ENCODE results near the gene EMC6.
A peak's percentile ranks its signal among the peaks of the same experiment; 100 is the strongest.
"Not testable (repeated sequence)": the region's sequence is repeated elsewhere in the genome, so short reads cannot be mapped to it uniquely, and the experiment has no call there.

The EMC6 gene

DNA sequence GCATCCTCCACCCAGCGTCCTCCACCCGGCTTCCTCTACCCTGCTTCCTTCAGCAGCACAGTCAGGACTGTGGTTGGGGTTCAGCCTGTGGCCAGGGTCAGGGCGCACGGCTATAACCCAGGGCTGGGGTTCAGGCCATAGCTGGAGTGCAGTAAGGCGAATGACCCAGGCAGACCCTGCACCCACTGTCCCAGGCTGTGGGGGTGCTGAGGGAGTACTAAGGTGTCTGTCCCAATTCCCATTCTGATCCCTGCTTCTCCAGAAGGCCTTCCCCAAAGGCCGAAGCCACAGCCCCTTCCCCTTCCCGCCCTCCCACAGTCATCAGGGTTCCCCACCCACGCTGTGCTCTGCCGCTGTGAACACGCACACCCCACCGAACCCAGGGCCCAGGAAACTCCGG is 12.4 kb downstream of the EMC6 start:
- no peak for DNase-seq (ENCODE audit: low read depth)

DNA sequence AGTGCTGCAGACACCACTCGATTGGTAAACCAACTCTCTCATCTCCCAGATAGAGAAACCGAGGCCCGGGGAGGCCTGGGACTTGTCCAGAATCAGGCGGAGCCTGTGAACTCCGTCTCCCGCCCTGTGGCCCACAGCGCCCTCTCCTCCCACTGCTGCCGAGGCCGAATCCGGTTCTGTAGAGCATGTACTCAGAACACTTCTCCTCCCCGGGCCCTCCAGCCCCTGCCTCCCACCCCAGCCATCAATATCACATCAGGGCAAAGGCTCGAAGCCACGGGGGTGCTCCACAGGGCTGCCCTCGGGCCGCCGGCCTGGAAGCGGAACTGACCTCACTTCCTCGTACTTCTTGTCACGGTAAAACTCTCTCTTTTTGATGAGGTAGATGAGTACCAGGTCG is 13.0 kb downstream of the EMC6 start:
- DNase-seq (ENCODE audit: low read depth), result no peak

DNA sequence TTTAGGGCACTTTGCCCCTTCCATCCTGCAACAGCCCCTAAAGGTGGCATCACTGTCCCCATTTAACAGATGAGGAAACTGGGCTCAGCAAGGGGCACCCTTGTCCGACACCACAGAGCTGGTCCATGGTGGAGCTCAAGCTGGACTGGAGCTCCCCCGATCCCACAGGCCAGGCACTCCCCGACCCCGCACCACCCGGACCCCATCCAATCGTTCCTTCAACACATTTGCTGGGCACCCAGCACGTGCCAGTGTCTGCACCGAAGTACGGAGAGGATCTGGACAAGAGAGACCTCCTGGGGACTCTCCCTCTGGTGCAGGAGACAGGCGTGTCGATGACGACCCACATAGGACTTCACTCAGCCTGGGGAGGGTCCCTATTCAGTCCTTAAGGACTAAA is 13.4 kb downstream of the EMC6 start:
- no peak for DNase-seq (ENCODE audit: low read depth)

DNA sequence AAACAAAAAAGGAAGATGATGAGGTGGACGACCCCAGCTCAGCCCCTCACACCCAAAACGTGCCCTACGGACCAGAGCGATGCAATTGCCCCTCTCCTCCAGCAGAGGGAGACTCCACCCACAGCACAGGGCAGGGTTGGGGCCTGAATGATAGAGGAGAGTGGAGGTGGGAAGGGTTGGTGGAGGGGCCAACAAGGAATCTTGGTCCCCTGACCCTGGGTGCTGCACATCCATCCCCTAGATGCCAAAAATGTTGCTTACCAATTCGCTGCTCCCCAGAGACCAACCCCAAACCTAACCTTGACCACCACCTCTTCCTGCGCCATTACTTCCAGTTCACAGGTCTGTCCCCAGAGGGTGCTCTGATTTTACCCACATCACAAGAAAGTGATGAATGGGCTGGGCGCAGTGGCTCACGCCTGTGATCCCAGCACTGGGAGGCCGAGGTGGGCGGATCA is 14.5 kb downstream of the EMC6 start:
- peak; percentile 41 for DNase-seq (ENCODE audit: low read depth)

DNA sequence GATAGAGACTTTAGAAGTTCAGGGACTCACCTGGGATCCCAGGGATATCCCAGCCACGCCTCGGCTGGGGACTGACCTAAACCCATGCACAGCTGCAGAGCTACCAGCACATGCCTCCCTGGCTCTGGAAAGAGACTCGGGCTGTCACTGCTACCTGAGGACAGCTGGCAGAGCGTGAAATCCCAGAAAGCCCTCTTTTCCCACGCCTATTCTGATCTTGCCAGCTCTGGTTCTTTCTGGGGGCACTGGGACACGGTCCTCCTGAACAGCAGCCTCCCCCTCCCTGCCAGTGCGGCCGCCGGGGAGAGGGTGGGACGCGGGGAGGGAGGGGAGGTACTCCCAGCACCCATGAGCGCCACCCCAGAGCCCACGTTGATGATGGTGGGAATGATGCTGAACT is 16.6 kb downstream of the EMC6 start:
- DNase-seq (ENCODE audit: low read depth), result no peak

DNA sequence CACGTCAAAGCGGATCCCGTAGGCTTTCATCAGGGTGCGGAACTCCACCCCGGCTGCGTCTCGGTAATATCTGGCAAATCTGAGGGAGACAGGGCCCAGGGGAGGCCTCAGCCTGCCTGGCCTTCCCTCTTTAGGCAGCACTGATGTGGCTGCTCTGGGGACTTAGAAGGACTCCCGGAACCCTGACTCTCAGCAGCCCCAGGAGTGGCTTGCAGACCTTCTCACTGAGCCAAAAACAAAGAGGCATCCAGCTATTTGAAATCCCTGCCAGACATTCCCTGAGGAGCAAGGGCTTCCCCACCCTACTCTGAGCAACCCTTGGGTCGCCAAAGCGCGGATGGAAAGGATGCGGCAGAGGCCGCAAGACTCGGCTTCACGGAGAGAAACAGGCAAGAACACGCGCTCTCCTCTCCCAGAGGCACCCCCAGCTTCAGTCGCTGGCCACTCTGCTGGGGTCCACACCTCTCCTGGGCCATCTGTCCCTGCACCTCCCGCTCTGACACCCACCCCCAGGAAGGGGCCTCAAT is 19.5 kb downstream of the EMC6 start:
- DNase-seq (ENCODE audit: low read depth), result no peak

DNA sequence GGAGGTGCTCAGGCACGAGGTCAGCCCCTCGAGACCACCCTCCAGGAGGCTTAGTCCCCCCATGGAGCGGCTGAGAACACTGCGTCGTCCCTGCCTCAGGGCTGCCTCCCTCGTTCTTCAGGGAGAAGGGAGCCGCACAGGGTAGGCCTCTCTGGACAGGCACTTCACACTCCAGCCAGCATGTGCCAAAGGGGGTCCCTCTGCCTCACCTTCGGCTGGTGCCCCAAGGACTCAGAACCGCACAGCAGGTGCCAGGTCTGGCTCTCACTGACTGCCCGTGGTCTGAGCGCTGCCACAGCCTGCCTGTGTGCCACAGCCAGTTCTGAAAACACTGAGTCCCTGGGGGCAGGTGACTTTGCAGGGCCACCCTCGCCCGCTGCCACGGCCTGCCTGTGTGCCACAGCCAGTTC is 20.2 kb downstream of the EMC6 start:
- DNase-seq (ENCODE audit: low read depth), result no peak

DNA sequence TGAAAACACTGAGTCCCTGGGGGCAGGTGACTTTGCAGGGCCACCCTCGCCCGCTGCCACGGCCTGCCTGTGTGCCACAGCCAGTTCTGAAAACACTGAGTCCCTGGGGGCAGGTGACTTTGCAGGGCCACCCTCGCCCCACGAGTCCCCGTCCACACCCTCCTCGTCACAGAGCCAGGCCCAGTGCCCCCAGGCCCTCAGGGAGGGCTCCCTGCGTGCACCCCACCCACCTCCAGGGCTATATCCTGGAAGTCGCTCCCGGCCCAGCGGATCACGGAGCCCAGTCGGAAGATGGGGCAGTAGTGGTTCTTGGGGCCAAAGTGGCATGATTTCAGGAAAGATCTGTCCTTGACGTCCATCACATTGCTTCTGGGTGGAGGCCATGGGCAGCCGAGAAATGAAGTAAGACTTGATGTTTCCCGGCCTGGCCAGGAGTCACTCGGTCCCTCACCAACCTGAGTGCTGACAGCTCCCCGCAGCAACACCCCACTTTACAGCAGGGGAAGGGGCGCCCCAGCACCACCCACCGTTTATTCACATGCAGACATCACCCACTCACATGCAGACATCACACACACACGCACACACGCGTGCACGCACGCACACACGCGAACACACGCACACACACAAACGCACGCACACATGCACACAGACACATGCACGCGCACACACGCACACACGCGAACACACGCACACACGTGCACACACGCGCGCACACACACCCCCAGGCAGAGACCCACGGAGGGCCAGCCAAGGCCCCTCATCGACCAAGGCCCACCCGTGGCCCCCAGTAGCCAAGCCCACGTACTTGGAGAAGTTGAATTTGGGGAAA is 20.9 kb downstream of the EMC6 start:
- no peak for DNase-seq (ENCODE audit: low read depth)

DNA sequence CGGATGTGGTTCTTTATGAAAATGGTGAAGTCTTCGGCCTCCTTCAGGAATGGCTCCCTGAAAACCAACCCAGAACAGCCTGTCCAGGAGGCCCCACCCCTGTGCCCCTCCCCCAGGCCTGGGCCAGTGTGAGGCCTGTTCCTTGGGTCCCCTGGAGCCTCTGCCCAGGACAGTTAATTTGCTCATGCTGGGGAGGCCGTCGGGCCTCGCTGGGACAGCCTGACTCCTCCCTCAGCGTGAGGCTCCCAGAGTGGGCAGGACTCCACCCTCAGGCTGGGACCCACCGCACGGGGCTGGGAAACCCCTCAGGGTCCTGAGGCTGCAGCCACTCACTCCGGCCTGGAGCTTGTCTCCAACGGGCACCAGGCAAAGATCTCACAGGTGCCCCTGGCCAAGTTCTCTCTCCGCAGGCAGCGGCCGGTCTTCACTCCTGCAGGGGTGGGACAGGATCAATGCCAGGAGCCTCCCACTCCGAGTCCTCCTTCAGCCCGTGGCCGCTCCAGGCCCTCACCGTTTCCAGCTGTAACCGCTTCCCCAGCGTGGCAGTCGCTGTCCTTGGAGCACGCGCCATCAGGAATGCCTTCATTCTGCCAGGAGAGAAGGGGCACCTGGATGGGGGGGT is 21.6 kb downstream of the EMC6 start:
- DNase-seq (ENCODE audit: low read depth), result no peak

DNA sequence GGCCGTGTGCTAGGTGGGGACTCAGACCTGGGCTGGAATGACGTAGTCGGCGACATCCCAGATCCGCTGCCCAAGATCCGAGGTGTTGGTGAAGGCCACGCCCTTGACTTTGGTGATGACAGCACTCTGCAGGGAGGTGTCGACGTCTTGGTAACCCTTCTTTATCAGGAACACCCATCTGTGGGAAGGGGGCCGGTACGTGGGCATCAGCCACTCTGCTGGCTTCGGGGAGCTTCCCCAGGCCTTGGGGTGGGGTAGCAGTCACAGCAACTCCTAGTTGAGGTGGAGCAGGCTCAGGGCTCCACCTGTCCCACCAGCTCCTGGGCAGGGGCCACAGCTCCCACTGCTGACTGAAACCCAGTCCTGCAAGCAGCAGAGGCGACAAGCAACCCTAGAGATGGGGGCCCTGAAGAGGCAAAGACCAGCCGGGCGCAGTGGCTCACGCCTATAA is 23.0 kb downstream of the EMC6 start:
- no peak for DNase-seq (ENCODE audit: low read depth)

DNA sequence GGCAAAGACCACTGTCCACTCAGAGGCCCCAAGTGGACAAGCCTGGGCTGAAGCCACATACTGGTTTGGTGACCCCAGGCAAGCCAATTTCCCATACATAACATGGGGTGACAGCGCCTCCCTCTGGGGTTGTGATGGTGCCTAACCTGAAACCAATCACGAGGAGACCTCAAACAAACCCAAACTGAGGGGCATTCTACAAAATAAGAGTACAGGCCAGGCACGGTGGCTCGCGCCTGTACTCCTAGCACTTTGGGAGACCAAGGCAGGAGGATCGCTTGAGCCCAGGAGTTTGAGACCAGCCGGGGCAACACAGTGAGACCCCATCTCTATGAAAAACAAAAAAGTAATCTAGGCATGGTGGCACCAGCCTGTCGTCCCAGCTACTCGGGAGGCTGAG is 23.7 kb downstream of the EMC6 start:
- DNase-seq (ENCODE audit: low read depth), result no peak

DNA sequence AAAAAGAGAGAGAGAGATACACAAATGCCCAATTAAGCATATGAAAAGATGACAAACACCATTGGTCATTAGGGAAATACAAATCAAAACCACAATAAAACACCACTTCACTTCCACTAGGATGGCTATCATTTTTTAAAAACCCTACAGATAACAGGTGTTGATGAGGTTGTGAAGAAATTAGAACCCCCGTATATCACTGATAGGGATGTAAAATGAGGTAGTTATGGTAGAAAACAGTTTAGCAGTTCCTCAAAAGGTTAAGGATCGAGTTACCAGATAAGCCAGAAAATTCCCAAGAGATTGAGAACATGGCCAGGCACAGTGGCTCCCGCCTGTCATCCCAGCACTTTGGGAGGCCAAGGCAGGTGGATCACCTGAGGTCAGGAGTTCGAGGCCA is 24.5 kb downstream of the EMC6 start:
- DNase-seq (ENCODE audit: low read depth), result no peak

DNA sequence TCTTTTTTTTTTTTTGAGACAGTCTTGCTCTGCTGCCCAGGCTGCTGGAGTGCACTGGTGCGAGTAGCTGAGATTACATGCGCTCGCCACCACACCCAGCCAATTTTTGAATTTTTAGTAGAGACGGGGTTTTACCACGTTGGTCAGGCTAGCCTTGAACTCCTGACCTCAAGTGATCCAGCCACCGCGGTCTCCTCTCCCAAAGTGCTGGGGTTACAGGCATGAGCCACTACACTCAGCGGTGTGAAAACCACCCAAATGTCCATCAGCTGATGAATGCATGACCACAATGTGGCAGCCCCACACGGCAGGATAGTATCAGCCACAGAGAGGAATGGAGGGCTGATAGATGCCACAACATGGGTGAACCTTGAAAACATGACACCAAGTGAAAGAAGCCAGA is 25.2 kb downstream of the EMC6 start:
- no peak for DNase-seq (ENCODE audit: low read depth)

DNA sequence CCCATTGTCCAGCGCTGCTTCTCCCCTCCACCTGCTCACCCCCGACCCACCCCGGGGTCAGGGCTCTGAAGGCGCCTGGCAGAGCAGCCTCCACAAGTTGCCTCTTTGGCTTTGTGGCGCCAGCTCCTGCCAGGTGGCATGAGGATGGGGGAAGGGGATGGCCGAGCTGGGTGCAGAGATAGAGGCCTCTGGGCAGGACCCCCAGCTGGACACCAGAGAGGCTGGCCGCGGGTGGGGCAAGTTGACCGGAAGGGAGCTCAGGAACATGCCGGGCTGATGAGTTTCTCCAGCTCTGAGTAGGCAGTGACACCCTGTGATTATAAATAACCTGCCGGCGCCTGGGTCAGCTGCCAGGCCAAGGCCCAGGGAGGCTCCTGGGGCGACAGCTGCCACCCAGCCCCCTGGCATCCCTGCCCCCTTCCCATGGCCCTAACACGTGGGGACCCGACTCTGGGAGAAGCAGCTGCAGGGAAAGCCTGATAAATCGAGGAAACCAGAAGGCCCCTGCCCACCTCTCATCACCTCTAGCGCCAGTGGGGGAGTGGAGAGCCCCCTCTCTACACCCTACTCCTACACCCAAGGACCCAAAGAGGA is 26.6 kb downstream of the EMC6 start:
- DNase-seq (ENCODE audit: low read depth), result no peak

DNA sequence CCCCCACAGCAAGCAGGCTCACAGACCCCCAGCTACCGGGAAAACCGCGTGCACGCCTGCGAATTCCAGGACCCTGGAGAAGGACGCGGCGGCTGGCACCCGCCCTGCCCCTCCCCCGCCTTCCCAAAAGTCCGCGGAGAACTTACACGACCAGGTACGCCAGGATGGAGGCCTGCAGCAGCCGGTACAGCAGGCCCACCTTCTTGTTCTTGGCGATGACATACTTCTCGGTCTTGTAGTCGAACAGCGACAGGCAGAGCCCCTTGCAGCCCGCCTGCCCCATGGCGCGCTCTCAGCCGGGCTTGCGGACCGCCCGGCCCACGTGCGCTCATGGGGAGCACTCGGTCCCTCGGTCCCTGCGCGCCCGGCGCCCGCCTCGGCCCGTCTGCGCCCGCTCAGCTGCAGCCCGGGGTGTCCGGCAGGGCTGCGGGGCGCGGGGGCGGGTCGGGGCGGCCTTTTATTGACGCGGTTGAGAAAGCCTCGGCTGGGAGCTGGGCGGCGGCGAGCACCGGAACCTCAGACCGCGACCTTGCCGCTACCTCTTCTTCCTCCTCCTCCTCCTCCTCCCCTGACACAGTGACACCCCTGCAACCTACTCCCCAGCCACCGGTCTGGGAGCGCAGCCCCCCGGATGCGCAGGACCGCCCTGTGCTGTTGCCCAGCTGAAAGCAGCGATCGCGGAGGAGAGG is 27.3 kb downstream of the EMC6 start, which contains the start of gene P2RX5:
TSS of gene P2RX5 (minus strand) at position 433 of the 689 bp plus-strand sequence. CDS start at position 283, 150 bp downstream.
- no peak for DNase-seq (ENCODE audit: low read depth)

DNA sequence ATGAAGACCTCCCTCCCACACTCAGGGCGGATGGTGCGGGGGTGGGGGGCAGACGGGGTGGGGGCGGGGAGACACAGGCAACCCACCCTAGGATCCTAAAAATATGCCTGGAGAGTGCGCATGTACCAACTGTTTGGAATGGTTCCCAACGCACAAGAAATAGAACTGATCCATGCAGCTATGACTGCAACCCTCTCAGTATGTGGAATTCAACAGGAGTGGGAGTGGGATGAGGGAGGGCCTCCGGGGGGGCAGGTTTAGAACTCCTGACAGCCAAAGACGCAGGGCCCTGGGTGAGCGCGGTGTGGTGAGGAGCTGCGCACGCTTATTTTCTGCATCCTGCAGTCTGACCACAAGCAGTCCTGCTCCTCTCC is 28.5 kb downstream of the EMC6 start:
- no peak for DNase-seq (ENCODE audit: low read depth)

DNA sequence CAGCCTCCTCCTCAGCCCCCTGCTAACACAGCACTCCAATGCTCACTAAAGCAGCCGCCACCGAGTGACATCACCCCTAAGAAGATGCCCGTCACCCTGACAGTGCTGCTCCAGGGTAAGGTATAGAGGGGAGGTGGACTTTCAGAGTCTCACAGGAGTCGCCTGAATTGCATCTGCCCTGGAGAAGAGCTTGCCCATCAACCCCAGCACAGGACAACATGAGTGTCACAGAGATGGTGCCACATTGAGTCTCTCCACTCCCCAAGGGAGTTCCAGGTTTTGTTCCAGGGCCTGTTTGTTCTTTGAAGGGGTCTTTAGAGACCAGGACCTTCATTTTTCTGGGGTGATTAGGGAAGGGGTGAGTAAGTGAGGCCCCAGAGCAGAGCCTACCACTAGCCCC is 29.5 kb downstream of the EMC6 start:
- DNase-seq (ENCODE audit: low read depth), result no peak

DNA sequence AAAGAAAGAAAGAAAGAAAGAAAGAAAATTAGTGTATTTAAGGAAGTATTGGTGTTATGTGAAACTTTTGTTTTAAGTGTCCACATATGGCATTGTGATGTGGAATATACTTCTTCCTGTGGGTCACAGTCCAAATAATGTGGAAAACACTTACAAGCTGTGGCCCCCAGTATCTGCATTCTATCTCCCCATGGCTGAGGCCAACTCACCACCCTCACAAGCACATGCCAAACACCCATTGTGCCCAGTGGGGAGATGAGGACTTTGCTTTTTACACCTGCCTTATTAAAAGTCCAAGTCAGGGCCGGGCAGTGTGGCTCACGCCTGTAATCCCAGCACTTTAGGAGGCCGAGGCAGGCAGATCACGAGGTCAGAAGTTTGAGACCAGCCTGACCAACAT is 31.3 kb downstream of the EMC6 start:
- DNase-seq (ENCODE audit: low read depth), result no peak

DNA sequence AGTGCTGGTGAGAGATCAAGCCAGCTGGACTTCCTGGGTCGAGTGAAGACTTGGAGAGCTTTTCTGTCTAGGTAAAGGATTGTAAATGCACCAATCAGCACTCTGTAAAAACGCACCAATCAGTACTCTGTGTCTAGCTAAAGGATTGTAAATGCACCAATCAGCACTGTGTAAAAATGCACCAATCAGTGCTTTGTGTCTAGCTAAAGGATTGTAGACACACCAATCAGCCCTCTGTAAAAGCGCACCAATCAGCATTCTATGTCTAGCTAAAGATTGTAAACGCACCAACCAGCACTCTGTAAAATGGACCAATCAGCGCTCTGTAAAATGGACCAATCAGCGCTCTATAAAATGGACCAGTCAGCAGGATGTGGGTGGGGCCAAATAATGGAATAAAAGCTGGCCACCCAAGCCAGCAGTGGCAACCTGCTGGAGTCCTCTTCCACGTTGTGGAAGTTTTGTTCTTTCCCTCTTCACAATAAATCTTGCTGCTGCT is 33.5 kb downstream of the EMC6 start:
- DNase-seq (ENCODE audit: low read depth), result not testable (repeated sequence)

DNA sequence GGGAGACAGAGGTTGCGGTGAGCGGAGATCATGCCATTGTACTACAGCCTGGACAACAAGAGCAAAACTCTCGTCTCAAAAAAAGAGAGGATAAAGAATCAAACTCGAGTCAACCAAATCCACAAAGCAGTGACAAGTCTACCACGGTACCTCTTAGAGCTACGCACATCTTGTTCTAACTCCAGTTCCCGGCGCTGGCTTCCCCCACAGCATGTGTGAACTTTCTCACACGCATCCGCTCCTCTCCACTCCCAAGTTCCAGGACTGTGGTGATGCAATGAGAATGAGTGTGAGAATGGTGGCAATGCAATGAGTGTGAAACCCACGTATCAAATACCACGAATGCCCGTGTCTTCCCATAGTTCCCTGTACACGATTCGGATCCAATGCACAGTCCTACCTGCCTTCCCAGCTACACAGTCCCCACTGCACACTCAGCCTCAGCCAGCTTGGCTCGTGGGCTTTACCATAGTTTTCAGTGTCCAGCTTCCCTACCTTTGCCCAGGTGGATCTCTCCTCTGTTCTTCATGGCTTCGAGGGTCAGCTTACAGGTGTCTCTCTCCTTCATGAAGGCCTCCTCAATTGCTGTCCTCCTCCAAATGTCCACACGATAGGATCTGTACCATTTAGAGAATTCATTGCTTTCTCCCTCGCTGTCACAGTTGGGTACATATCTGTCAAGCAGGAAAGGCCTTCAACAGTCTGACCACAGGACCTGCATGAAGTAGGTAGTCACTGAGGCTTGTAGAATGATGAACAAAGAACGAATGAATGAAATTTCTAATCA is 36.5 kb downstream of the EMC6 start:
- no peak for DNase-seq (ENCODE audit: low read depth)

DNA sequence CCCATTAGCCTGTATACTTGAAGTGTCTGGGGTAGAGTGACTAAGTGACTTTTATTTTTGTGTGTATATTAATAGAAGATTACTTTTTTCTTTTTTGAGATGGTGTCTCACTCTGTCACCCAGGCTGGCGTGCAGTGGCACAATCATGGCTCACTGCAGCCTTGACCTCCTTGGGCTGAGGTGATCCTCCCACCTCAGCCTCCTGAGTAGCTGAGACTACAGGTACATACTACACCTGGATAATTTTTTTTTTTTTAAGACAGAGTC is 37.0 kb downstream of the EMC6 start:
- not testable (repeated sequence) for DNase-seq (ENCODE audit: low read depth)

DNA sequence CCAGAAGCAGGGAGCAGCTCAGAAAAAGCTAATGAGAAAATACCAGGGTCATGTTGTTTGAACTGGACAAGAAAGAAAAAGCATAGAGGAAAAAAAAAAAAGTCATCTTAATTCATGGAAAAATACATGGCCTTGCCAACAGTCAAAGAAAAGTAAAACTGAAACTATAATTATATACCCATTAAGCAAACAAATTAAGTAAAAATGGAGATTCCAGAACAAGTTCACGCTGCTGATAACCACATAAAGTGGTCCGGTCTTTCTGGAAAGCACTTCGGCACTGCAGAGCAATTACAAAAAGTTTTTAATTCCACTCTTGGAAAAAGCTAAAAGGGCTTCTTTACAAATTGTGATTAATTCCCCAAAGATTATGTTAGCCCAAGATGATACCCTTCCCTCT is 39.8 kb downstream of the EMC6 start:
- no peak for DNase-seq (ENCODE audit: low read depth)

Data from stimulated activated CD8-positive, alpha-beta memory T cell treated with anti-CD3 and anti-CD28 coated beads, Interleukin-15, amount 100 ng/mL, for 1 hour (primary cell).